ENCODE measurements around the gene ATOH1. TPM values are rescaled to one million over a fixed set of nuclear protein-coding genes. Genes with fewer than 3 reads are reported as not detected.

The ATOH1 gene, protein sequence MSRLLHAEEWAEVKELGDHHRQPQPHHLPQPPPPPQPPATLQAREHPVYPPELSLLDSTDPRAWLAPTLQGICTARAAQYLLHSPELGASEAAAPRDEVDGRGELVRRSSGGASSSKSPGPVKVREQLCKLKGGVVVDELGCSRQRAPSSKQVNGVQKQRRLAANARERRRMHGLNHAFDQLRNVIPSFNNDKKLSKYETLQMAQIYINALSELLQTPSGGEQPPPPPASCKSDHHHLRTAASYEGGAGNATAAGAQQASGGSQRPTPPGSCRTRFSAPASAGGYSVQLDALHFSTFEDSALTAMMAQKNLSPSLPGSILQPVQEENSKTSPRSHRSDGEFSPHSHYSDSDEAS
- total RNA-seq: not detected in 2 replicates

GRCh38 chr4:93828332-93828994 is at the start of gene ATOH1:
ATOH1 (plus strand) TSS chr4:93828753; CDS start chr4:93828927, 174 bp downstream.

Measured in endothelial cell of coronary artery (primary cell).